Measurements from ENCODE around the gene CENPF.
A peak's percentile ranks its signal among the peaks of the same experiment; 100 is the strongest.
"Not testable (repeated sequence)": the region's sequence is repeated elsewhere in the genome, so short reads cannot be mapped to it uniquely, and the experiment has no call there.

Gene CENPF

GRCh38 chr1:214662223-214662785, 59.3 kb downstream of the CENPF start:
- DNase-seq (ENCODE audit: low read depth) = no peak

- no peak for DNase-seq (ENCODE audit: low read depth)
Measured at GRCh38 chr1:214664651-214665433, 61.8 kb downstream of the CENPF start.

- DNase-seq (ENCODE audit: low read depth) = no peak
Measured at GRCh38 chr1:214665606-214666110, 62.7 kb downstream of the CENPF start.

- DNase-seq (ENCODE audit: low read depth) = no peak
Measured at GRCh38 chr1:214666674-214667073, 63.7 kb downstream of the CENPF start.

- no peak for DNase-seq (ENCODE audit: low read depth)
Measured at GRCh38 chr1:214670098-214670497, 67.1 kb downstream of the CENPF start.

GRCh38 chr1:214673029-214673428, 70.0 kb downstream of the CENPF start:
- DNase-seq (ENCODE audit: low read depth) = not testable (repeated sequence)

GRCh38 chr1:214673576-214673975, 70.6 kb downstream of the CENPF start:
- DNase-seq (ENCODE audit: low read depth) = no peak

- not testable (repeated sequence) for DNase-seq (ENCODE audit: low read depth)
Measured at GRCh38 chr1:214675524-214675923, 72.5 kb downstream of the CENPF start.

GRCh38 chr1:214676747-214677146, 73.8 kb downstream of the CENPF start:
- no peak for DNase-seq (ENCODE audit: low read depth)

GRCh38 chr1:214677945-214678344, 75.0 kb downstream of the CENPF start:
- no peak for DNase-seq (ENCODE audit: low read depth)

GRCh38 chr1:214678386-214678785, 75.4 kb downstream of the CENPF start:
- peak; percentile 58 for DNase-seq (ENCODE audit: low read depth)

GRCh38 chr1:214683621-214684020, 80.6 kb downstream of the CENPF start:
- no peak for DNase-seq (ENCODE audit: low read depth)

GRCh38 chr1:214685906-214686305, 82.9 kb downstream of the CENPF start:
- DNase-seq (ENCODE audit: low read depth) = no peak

GRCh38 chr1:214686497-214686896, 83.5 kb downstream of the CENPF start:
- DNase-seq (ENCODE audit: low read depth) = no peak

- no peak for DNase-seq (ENCODE audit: low read depth)
Measured at GRCh38 chr1:214688891-214689290, 85.9 kb downstream of the CENPF start.

- no peak for DNase-seq (ENCODE audit: low read depth)
Measured at GRCh38 chr1:214694769-214695168, 91.8 kb downstream of the CENPF start.

GRCh38 chr1:214698559-214698958, 95.6 kb downstream of the CENPF start:
- no peak for DNase-seq (ENCODE audit: low read depth)

GRCh38 chr1:214700437-214700836, 97.4 kb downstream of the CENPF start:
- no peak for DNase-seq (ENCODE audit: low read depth)

- peak; percentile 44 for DNase-seq (ENCODE audit: low read depth)
Measured at GRCh38 chr1:214702556-214702955, 99.6 kb downstream of the CENPF start.

- DNase-seq (ENCODE audit: low read depth) = peak; percentile 35
Measured at GRCh38 chr1:214707306-214708087, 104.5 kb downstream of the CENPF start.

GRCh38 chr1:214708321-214708955, 105.4 kb downstream of the CENPF start:
- DNase-seq (ENCODE audit: low read depth) = no peak

GRCh38 chr1:214709241-214709640, 106.2 kb downstream of the CENPF start:
- no peak for DNase-seq (ENCODE audit: low read depth)
